ENCODE data around the gene PAX5.

The PAX5 gene

DNA sequence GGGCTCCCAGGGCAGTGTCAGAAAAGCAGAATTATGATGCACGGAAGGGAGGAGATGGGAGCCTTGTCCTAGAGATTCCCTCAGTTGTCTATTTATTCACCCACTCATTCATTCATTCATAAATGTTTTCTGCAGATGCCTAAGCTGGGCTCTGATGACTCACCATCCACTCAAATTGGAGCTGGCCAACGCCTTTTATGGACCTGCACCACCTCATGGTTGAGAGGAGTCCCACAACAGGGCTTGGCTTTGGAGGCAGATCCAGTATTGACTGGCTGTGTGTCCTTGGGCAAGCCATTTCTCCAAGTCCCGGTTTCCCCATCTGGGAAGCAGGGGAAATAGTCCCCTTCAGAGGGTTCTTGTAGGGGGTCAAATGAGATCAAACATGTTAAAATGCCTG is 233.6 kb downstream of the PAX5 start:
- Histone ChIP-seq H3K27ac (ENCODE audit: low read length) (no peak overlapping the region), H3K9ac (ENCODE audit: low read length) (no peak overlapping the region), H3K9me3 (replicated peaks; ENCODE audit: insufficient read depth, low read length) (no peaks in the 10 kb centered on the region), H3K36me3 (replicated peaks; ENCODE audit: insufficient read depth, low read length) (no peaks in the 10 kb centered on the region), H3F3A (ENCODE audit: insufficient read depth, low read length) (no peaks in the 10 kb centered on the region), H3K4me2 (ENCODE audit: low read depth, low read length) (no peak overlapping the region), H3K79me2 (ENCODE audit: low read length) (no peaks in the 10 kb centered on the region), H3K4me3 (ENCODE audit: low read length) (no peak overlapping the region), H3K27me3 (replicated peaks; ENCODE audit: insufficient read depth, low read length) (peaks cover 25% of the 10 kb centered on the region), H4K20me1 (ENCODE audit: insufficient read depth, low read length) (no peaks in the 10 kb centered on the region), H2AFZ (ENCODE audit: low read length) (no peak overlapping the region), H3K9me2 (replicated peaks; ENCODE audit: insufficient read depth, low read length) (no peaks in the 10 kb centered on the region), H3K4me1 (ENCODE audit: low read length) (no peaks in the 10 kb centered on the region)
- TF ChIP-seq, protein P1, sequence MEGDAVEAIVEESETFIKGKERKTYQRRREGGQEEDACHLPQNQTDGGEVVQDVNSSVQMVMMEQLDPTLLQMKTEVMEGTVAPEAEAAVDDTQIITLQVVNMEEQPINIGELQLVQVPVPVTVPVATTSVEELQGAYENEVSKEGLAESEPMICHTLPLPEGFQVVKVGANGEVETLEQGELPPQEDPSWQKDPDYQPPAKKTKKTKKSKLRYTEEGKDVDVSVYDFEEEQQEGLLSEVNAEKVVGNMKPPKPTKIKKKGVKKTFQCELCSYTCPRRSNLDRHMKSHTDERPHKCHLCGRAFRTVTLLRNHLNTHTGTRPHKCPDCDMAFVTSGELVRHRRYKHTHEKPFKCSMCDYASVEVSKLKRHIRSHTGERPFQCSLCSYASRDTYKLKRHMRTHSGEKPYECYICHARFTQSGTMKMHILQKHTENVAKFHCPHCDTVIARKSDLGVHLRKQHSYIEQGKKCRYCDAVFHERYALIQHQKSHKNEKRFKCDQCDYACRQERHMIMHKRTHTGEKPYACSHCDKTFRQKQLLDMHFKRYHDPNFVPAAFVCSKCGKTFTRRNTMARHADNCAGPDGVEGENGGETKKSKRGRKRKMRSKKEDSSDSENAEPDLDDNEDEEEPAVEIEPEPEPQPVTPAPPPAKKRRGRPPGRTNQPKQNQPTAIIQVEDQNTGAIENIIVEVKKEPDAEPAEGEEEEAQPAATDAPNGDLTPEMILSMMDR (IDR thresholded peaks at IDR 0.05; ENCODE audit: low read length): no peak
- no peak for TF ChIP-seq EZH2 (optimal IDR thresholded peaks at IDR 0.05; ENCODE audit: low read depth, low read length)
- no peak for TF ChIP-seq EZH2phosphoT487 (IDR thresholded peaks at IDR 0.05; ENCODE audit: low read length)
- no peak for DNase-seq

DNA sequence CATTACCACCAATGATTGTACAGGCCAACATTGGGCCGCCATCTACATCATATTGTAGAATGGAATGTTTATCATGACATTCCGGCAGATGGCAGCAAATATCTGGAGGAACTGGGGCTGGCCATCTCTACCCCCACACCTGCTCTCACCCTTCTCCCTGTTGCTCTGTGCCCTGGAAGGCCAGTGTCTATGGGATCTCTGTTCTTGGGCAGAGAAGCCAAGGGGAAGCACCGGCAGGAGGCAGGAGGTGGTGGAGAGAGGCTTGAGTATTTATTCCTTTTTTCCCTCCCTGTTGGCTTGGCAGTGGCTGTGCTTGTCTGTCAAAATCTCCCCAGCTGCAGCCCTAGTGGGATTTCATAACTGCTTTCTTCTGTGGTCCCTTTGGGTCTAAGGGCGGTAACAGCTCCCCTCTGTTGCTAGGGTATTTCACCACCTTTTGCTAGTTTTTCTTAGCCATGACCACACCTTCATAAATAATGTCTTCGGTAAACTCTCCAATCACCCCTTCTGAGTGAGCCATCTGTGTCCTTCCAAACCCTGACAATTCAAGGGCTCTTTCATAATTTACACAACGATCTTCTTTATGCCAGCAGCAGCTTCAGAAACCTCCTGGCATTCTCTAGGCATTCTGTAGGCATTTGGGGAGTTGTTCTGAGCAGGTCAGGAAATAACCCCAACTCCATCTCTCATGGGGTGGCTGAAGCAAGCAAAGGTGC is 235.6 kb downstream of the PAX5 start:
- Histone ChIP-seq H3K4me3 (ENCODE audit: low read length) (no peak overlapping the region), H4K20me1 (ENCODE audit: insufficient read depth, low read length) (no peaks in the 10 kb centered on the region), H3K4me1 (ENCODE audit: low read length) (no peaks in the 10 kb centered on the region), H2AFZ (ENCODE audit: low read length) (no peak overlapping the region), H3K9me2 (replicated peaks; ENCODE audit: insufficient read depth, low read length) (no peaks in the 10 kb centered on the region), H3K9ac (ENCODE audit: low read length) (no peak overlapping the region), H3K27me3 (replicated peaks; ENCODE audit: insufficient read depth, low read length) (peaks cover 25% of the 10 kb centered on the region), H3F3A (ENCODE audit: insufficient read depth, low read length) (no peaks in the 10 kb centered on the region), H3K27ac (ENCODE audit: low read length) (no peak overlapping the region), H3K9me3 (replicated peaks; ENCODE audit: insufficient read depth, low read length) (no peaks in the 10 kb centered on the region), H3K36me3 (replicated peaks; ENCODE audit: insufficient read depth, low read length) (no peaks in the 10 kb centered on the region), H3K79me2 (ENCODE audit: low read length) (no peaks in the 10 kb centered on the region), H3K4me2 (ENCODE audit: low read depth, low read length) (no peak overlapping the region)
- TF ChIP-seq, protein P1 (IDR thresholded peaks at IDR 0.05; ENCODE audit: low read length): peak; percentile 31
- TF ChIP-seq EZH2 (optimal IDR thresholded peaks at IDR 0.05; ENCODE audit: low read depth, low read length): no peak
- DNase-seq: no peak

DNA sequence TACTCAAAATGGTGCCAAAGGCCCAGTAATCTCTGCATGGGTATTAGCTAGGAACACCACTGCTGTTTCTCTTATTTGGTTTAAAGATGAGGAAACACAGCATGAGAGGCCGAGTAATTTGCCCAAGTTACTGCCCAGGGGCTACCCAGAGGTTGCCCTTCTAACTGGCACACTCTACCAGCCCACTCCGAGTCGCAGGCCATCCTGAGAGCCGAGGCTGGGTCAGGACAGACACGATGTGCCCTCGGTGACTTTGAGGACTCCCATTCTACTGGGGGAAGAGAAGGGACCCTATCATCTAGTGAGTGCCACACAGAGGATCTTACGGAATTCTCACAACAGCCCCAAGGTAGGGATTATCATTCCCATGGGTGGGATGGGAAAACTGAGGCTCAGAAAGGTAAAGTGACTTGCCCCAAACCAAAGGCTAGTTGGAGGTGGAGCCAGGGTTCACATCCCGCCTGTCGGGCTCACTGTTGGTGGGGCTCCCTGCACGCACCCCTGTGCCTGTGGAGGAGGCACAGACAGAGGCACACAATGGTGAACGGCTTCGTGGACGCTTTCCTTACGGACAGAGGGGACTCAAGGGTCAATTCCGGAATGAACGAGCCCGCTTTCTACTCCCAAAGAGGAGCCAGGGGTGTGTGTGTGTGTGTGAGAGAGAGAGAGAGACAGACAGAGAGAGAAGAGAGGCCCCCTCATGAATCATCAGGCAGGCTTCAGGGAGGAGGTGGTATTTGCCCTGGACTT is 236.4 kb downstream of the PAX5 start:
- Histone ChIP-seq H3K79me2 (ENCODE audit: low read length) (no peaks in the 10 kb centered on the region), H4K20me1 (ENCODE audit: insufficient read depth, low read length) (no peaks in the 10 kb centered on the region), H3K4me2 (ENCODE audit: low read depth, low read length) (no peak overlapping the region), H2AFZ (ENCODE audit: low read length) (no peak overlapping the region), H3K9ac (ENCODE audit: low read length) (no peak overlapping the region), H3K4me3 (ENCODE audit: low read length) (no peak overlapping the region), H3F3A (ENCODE audit: insufficient read depth, low read length) (no peaks in the 10 kb centered on the region), H3K36me3 (replicated peaks; ENCODE audit: insufficient read depth, low read length) (no peaks in the 10 kb centered on the region), H3K9me2 (replicated peaks; ENCODE audit: insufficient read depth, low read length) (no peaks in the 10 kb centered on the region), H3K9me3 (replicated peaks; ENCODE audit: insufficient read depth, low read length) (no peaks in the 10 kb centered on the region), H3K27me3 (replicated peaks; ENCODE audit: insufficient read depth, low read length) (peaks cover 17% of the 10 kb centered on the region), H3K4me1 (ENCODE audit: low read length) (no peaks in the 10 kb centered on the region), H3K27ac (ENCODE audit: low read length) (no peak overlapping the region)
- TF ChIP-seq EZH2phosphoT487 (IDR thresholded peaks at IDR 0.05; ENCODE audit: low read length) (no peak), EZH2 (optimal IDR thresholded peaks at IDR 0.05; ENCODE audit: low read depth, low read length) (no peak)
- TF ChIP-seq, protein P1 (IDR thresholded peaks at IDR 0.05; ENCODE audit: low read length): no peak
- DNase-seq: no peak
